IPS-11a (cell line): ENCODE results near the gene UBQLNL.

Experiments used
- H3K4me3 ChIP-seq: one replicate; pipeline ENCODE4 v1.5.1; 2013; ENCODE audit warnings: low read depth, low read length, control low read depth

Gene UBQLNL

GRCh38 chr11:5516599-5516998 lies at the start of gene UBQLNL:
TSS of gene UBQLNL (minus strand) at chr11:5516699. CDS start at chr11:5516441, 258 bp downstream.
- H3K4me3 ChIP-seq, result no peak within 1 kb of the TSS

- no peak overlapping the region for H3K4me3 ChIP-seq
These were observed 47.9 kb upstream of the UBQLNL start for GRCh38 chr11:5564259-5565019.

- H3K4me3 ChIP-seq, result no peak overlapping the region
These were observed 41.3 kb upstream of the UBQLNL start for GRCh38 chr11:5557751-5558150.

- no peak overlapping the region for H3K4me3 ChIP-seq
These were observed 40.2 kb upstream of the UBQLNL start for GRCh38 chr11:5556596-5557188.

GRCh38 chr11:5553343-5553742 lies 36.8 kb upstream of the UBQLNL start:
- H3K4me3 ChIP-seq, result no peak overlapping the region

GRCh38 chr11:5550440-5551095 lies 34.1 kb upstream of the UBQLNL start:
- no peak overlapping the region for H3K4me3 ChIP-seq

- H3K4me3 ChIP-seq, result no peak within 1 kb of the TSS
These were observed 31.9 kb upstream of the UBQLNL start, which contains the start of gene OR52H1 for GRCh38 chr11:5548440-5548839. TSS of gene OR52H1 (minus strand) at chr11:5548540. CDS start at chr11:5545505, 3,035 bp downstream.

- H3K4me3 ChIP-seq, result no peak overlapping the region
These were observed 31.5 kb upstream of the UBQLNL start for GRCh38 chr11:5547982-5548381.

GRCh38 chr11:5546457-5546856 lies 30.0 kb upstream of the UBQLNL start:
- H3K4me3 ChIP-seq, result no peak overlapping the region

- no peak overlapping the region for H3K4me3 ChIP-seq
These were observed 24.9 kb upstream of the UBQLNL start for GRCh38 chr11:5541427-5541826.

GRCh38 chr11:5536482-5536881 lies 20.0 kb upstream of the UBQLNL start:
- H3K4me3 ChIP-seq, result no peak overlapping the region

- no peak overlapping the region for H3K4me3 ChIP-seq
These were observed 17.5 kb upstream of the UBQLNL start for GRCh38 chr11:5534046-5534445.

GRCh38 chr11:5531053-5531831 lies 14.7 kb upstream of the UBQLNL start:
- no peak overlapping the region for H3K4me3 ChIP-seq

GRCh38 chr11:5528495-5528894 lies 12.0 kb upstream of the UBQLNL start:
- H3K4me3 ChIP-seq, result no peak overlapping the region

GRCh38 chr11:5527716-5528115 lies 11.2 kb upstream of the UBQLNL start:
- H3K4me3 ChIP-seq, result no peak overlapping the region

GRCh38 chr11:5524756-5525155 lies 8.3 kb upstream of the UBQLNL start:
- no peak overlapping the region for H3K4me3 ChIP-seq

- no peak overlapping the region for H3K4me3 ChIP-seq
These were observed 5.8 kb upstream of the UBQLNL start for GRCh38 chr11:5522308-5522707.

GRCh38 chr11:5521540-5521939 lies 5.0 kb upstream of the UBQLNL start:
- H3K4me3 ChIP-seq, result no peak overlapping the region

GRCh38 chr11:5514841-5515240 lies 1.7 kb downstream of the UBQLNL start:
- no peak overlapping the region for H3K4me3 ChIP-seq

GRCh38 chr11:5509803-5510202 lies 6.7 kb downstream of the UBQLNL start, which contains the start of gene UBQLN3:
TSS of gene UBQLN3 (minus strand) at chr11:5509957. CDS start at chr11:5509558, 399 bp downstream.
- H3K4me3 ChIP-seq, result no peak within 1 kb of the TSS

- H3K4me3 ChIP-seq, result no peak overlapping the region
These were observed 7.9 kb downstream of the UBQLNL start for GRCh38 chr11:5508605-5509004.
